ENCODE data around the gene MSH5.

DNA sequence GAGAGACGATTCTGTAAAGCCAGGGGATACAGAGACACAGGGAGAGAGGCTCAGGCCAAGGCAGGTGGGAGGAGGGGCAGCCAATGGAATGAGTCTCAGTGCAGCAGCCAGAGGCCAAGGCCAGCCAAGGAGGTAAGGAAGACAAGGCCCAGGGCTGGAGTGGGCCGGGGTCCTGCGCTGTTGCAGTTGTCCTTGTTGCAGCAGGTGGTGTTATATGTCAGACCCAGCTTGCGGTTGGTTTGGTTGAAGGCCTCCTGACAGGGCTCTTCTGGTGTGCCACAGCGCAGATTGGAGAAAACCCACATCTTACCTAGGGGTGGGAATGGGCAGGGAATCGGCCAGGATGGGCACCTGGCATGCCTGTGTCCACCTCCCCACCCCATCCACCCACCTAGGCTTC lies 20.8 kb upstream of the MSH5 start:
- TF ChIP-seq, protein P1, sequence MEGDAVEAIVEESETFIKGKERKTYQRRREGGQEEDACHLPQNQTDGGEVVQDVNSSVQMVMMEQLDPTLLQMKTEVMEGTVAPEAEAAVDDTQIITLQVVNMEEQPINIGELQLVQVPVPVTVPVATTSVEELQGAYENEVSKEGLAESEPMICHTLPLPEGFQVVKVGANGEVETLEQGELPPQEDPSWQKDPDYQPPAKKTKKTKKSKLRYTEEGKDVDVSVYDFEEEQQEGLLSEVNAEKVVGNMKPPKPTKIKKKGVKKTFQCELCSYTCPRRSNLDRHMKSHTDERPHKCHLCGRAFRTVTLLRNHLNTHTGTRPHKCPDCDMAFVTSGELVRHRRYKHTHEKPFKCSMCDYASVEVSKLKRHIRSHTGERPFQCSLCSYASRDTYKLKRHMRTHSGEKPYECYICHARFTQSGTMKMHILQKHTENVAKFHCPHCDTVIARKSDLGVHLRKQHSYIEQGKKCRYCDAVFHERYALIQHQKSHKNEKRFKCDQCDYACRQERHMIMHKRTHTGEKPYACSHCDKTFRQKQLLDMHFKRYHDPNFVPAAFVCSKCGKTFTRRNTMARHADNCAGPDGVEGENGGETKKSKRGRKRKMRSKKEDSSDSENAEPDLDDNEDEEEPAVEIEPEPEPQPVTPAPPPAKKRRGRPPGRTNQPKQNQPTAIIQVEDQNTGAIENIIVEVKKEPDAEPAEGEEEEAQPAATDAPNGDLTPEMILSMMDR (IDR thresholded peaks at IDR 0.05; ENCODE audit: insufficient read depth, low read length, poor library complexity, severe bottlenecking) = no peak
- no peak for TF ChIP-seq EZH2phosphoT487 (conservative IDR thresholded peaks at IDR 0.05; ENCODE audit: low read length)

Measured in SU-DHL-6 (cell line).